Osteoblast (primary cell): ENCODE data around the gene ALLC. TPM values are rescaled to one million over a fixed set of nuclear protein-coding genes. Genes with fewer than 3 reads are reported as not detected.

Experiments
- DNase-seq: peaks from one replicate; pipeline ENCODE4 v3.0.0; 2011; ENCODE audit warnings: low spot score, mixed read lengths; ENCODE audit not compliant: insufficient read length; ENCODE audit errors: missing footprints
- H2AFZ ChIP-seq: 2 replicates; pipeline ENCODE4 v1.6.0; 2011; ENCODE audit warnings: mild to moderate bottlenecking, low read length
- H3K27ac ChIP-seq: 2 replicates; pipeline ENCODE4 v1.5.1; 2011; ENCODE audit warnings: mild to moderate bottlenecking, low read depth, low read length, moderate library complexity
- H3K27me3 ChIP-seq: 2 replicates; pipeline ENCODE4 v1.6.0; 2012; ENCODE audit warnings: mild to moderate bottlenecking, control low read depth, inconsistent platforms, low read length, moderate library complexity; ENCODE audit not compliant: insufficient read depth
- H3K36me3 ChIP-seq: 2 replicates; pipeline ENCODE4 v1.5.1; 2011; ENCODE audit warnings: mild to moderate bottlenecking, low read length, control low read depth, moderate library complexity; ENCODE audit not compliant: insufficient read depth
- H3K4me1 ChIP-seq: 2 replicates; pipeline ENCODE4 v1.5.1; 2011; ENCODE audit warnings: mild to moderate bottlenecking, low read length, control low read depth, moderate library complexity; ENCODE audit not compliant: insufficient read depth
- H3K4me2 ChIP-seq: 2 replicates; pipeline ENCODE4 v1.6.0; 2011; ENCODE audit warnings: mild to moderate bottlenecking, low read length; ENCODE audit not compliant: insufficient read depth
- H3K4me3 ChIP-seq: fragments of 200-600 bp; sonication (generic); 3 replicates; pipeline ENCODE4 v1.5.1; 2012; ENCODE audit warnings: mild to moderate bottlenecking, low read length, inconsistent platforms; ENCODE audit not compliant: insufficient read depth
- H3K79me2 ChIP-seq: 2 replicates; pipeline ENCODE4 v1.6.0; 2012; ENCODE audit warnings: mild to moderate bottlenecking, low read length, control low read depth, inconsistent platforms; ENCODE audit not compliant: insufficient read depth
- H3K9me3 ChIP-seq: 2 replicates; pipeline ENCODE4 v1.5.1; 2011; ENCODE audit warnings: low read depth, low read length, control low read depth
- H4K20me1 ChIP-seq: 2 replicates; pipeline ENCODE4 v1.6.0; 2012; ENCODE audit warnings: mild to moderate bottlenecking, low read length, control low read depth; ENCODE audit not compliant: insufficient read depth
- CTCF ChIP-seq: IDR thresholded peaks from 2 replicates; pipeline ENCODE4 v1.5.1; 2011; ENCODE audit warnings: mild to moderate bottlenecking, low read depth, low read length, moderate library complexity; ENCODE audit errors: extremely low read depth
- total RNA-seq: library from RNA; depleted of rRNA; stranded (reverse); fragments of >200 nt; gene quantifications from 2 replicates; pipeline ENCODE4 v1.2.3, GENCODE V29; 2012

ALLC gene
- total RNA-seq, 1 donor = not detected

GRCh38 chr2:3647246-3647645 lies 10.8 kb upstream of the ALLC start:
- H3K9me3 ChIP-seq = no peaks in the 10 kb centered on the region
- H3K4me2 ChIP-seq = no peak overlapping the region

GRCh38 chr2:3647831-3648651 lies 10.0 kb upstream of the ALLC start:
- no peaks in the 10 kb centered on the region for H3K36me3 ChIP-seq
- no peak for TF ChIP-seq CTCF
- H3K4me2 ChIP-seq = no peak overlapping the region
- H3K27ac ChIP-seq = no peak overlapping the region
- no peaks in the 10 kb centered on the region for H3K79me2 ChIP-seq
- no peak overlapping the region for H2AFZ ChIP-seq
- no peaks in the 10 kb centered on the region for H3K27me3 ChIP-seq
- no peaks in the 10 kb centered on the region for H3K9me3 ChIP-seq
- no peaks in the 10 kb centered on the region for H4K20me1 ChIP-seq
- H3K4me1 ChIP-seq = peaks cover 11% of the 10 kb centered on the region
- no peak overlapping the region for H3K4me3 ChIP-seq
- peak; percentile 76 for DNase-seq

More at GRCh38 chr2:3647246-3647645, 10.8 kb upstream of the ALLC start:
- H3K79me2 ChIP-seq = no peaks in the 10 kb centered on the region
- H4K20me1 ChIP-seq = no peaks in the 10 kb centered on the region
- TF ChIP-seq CTCF = no peak
- H3K36me3 ChIP-seq = no peaks in the 10 kb centered on the region
- peak; percentile 55 for DNase-seq
- no peaks in the 10 kb centered on the region for H3K27me3 ChIP-seq
- H2AFZ ChIP-seq = no peak overlapping the region
- H3K4me1 ChIP-seq = peaks cover 11% of the 10 kb centered on the region
- H3K4me3 ChIP-seq = no peak overlapping the region
- no peak overlapping the region for H3K27ac ChIP-seq

GRCh38 chr2:3648652-3649177 lies 9.3 kb upstream of the ALLC start:
- TF ChIP-seq CTCF = no peak
- Histone ChIP-seq H3K27me3 (no peaks in the 10 kb centered on the region), H3K79me2 (no peaks in the 10 kb centered on the region), H3K4me2 (no peak overlapping the region), H2AFZ (no peak overlapping the region), H3K27ac (no peak overlapping the region), H3K4me1 (peaks cover 11% of the 10 kb centered on the region), H3K4me3 (no peak overlapping the region), H4K20me1 (no peaks in the 10 kb centered on the region), H3K9me3 (no peaks in the 10 kb centered on the region), H3K36me3 (no peaks in the 10 kb centered on the region)
- peak; percentile 63 for DNase-seq

- no peak overlapping the region for H3K27ac ChIP-seq
- no peaks in the 10 kb centered on the region for H3K27me3 ChIP-seq
- no peak overlapping the region for H3K4me2 ChIP-seq
- DNase-seq = peak; percentile 45
- no peak overlapping the region for H3K4me3 ChIP-seq
- peaks cover 11% of the 10 kb centered on the region for H3K4me1 ChIP-seq
- no peaks in the 10 kb centered on the region for H3K9me3 ChIP-seq
- H2AFZ ChIP-seq = no peak overlapping the region
- no peaks in the 10 kb centered on the region for H3K36me3 ChIP-seq
- H3K79me2 ChIP-seq = no peaks in the 10 kb centered on the region
- no peaks in the 10 kb centered on the region for H4K20me1 ChIP-seq
- no peak for TF ChIP-seq CTCF
Measured at GRCh38 chr2:3649581-3649980, 8.4 kb upstream of the ALLC start.
